Peyer's patch (tissue), 4 donors: Measurements from ENCODE around the gene HAUS5.

ENCODE experiments used
- CTCF ChIP-seq, 6 experiments: fragments of 450-650 bp in 4 of 6; fragments of 200-600 bp in 2 of 6; sonication (generic) in 1 of 6; IDR thresholded peaks; one replicate each; pipeline ENCODE4 v1.5.1; 2017 to 2019; ENCODE audit warnings: antibody characterized with exemption in 6 of 6, mild to moderate bottlenecking in 3 of 6, moderate library complexity in 1 of 6
- POLR2A ChIP-seq, 2 donors: fragments of 450-650 bp; IDR thresholded peaks; one replicate each; pipeline ENCODE4 v1.5.1; 2017; ENCODE audit warnings: antibody characterized with exemption in 2 of 2, mild to moderate bottlenecking in 2 of 2, moderate library complexity in 2 of 2

GRCh38 chr19:35639863-35640262 lies 27.3 kb downstream of the HAUS5 start:
- TF ChIP-seq CTCF (IDR thresholded peaks at IDR 0.05): no peak
- no peak for TF ChIP-seq POLR2A (IDR thresholded peaks at IDR 0.05)
